Measurements from ENCODE around the gene TAS2R38. TPM values are rescaled to one million over a fixed set of nuclear protein-coding genes. Genes with fewer than 3 reads are reported as not detected.

The TAS2R38 gene
- total RNA-seq, 1 donor from 2014 or later: not detected

- H3K4me3 Mint-ChIP-seq (ENCODE audit: unreplicated experiment): no peak overlapping the region
- DNase-seq (ENCODE audit: extremely low spot score, unreplicated experiment): no peak
- H3K36me3 Mint-ChIP-seq (ENCODE audit: unreplicated experiment): no peaks in the 10 kb centered on the region
- no peak for TF ChIP-seq CTCF (IDR thresholded peaks at IDR 0.05)
- H3K9me3 Mint-ChIP-seq (ENCODE audit: unreplicated experiment): no peaks in the 10 kb centered on the region
- no peaks in the 10 kb centered on the region for H3K27me3 Mint-ChIP-seq (ENCODE audit: unreplicated experiment)
- H3K4me1 Mint-ChIP-seq (ENCODE audit: unreplicated experiment): no peaks in the 10 kb centered on the region
- no peak overlapping the region for H3K27ac Mint-ChIP-seq (ENCODE audit: unreplicated experiment)
Observed at GRCh38 chr7:142009187-142009586, 35.6 kb upstream of the TAS2R38 start.

- Mint-ChIP-seq H3K27ac (ENCODE audit: unreplicated experiment) (no peak overlapping the region), H3K4me3 (ENCODE audit: unreplicated experiment) (no peak overlapping the region)
- no peak for DNase-seq (ENCODE audit: extremely low spot score, unreplicated experiment)
Observed at GRCh38 chr7:142006577-142006976, 33.0 kb upstream of the TAS2R38 start.

DNA sequence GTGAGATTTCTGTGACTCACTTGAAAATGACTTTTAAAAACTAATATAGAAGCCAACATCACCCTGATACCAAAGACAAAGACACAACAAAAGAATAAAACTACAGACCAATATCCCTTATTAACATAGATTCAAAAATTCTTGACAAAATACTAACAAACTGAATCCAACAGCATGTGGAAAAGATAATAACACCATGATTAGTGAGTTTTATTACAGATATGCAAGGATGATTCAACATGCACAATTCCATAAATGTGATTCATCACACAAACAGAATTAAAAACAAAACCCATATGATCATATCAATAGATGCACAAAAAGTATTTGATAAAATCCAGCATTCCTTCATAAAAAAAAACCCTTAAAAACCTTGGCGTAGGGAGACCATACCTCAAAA lies 28.6 kb upstream of the TAS2R38 start:
- Mint-ChIP-seq H3K27ac (ENCODE audit: unreplicated experiment) (no peak overlapping the region), H3K27me3 (ENCODE audit: unreplicated experiment) (no peaks in the 10 kb centered on the region), H3K4me3 (ENCODE audit: unreplicated experiment) (no peak overlapping the region), H3K36me3 (ENCODE audit: unreplicated experiment) (no peaks in the 10 kb centered on the region), H3K4me1 (ENCODE audit: unreplicated experiment) (no peaks in the 10 kb centered on the region), H3K9me3 (ENCODE audit: unreplicated experiment) (peaks cover 4% of the 10 kb centered on the region)
- no peak for DNase-seq (ENCODE audit: extremely low spot score, unreplicated experiment)
- TF ChIP-seq CTCF (IDR thresholded peaks at IDR 0.05): no peak

More at GRCh38 chr7:142006577-142006976, 33.0 kb upstream of the TAS2R38 start:
- no peak for TF ChIP-seq CTCF (IDR thresholded peaks at IDR 0.05)
- Mint-ChIP-seq H3K9me3 (ENCODE audit: unreplicated experiment) (peaks cover 4% of the 10 kb centered on the region), H3K36me3 (ENCODE audit: unreplicated experiment) (no peaks in the 10 kb centered on the region), H3K4me1 (ENCODE audit: unreplicated experiment) (no peaks in the 10 kb centered on the region), H3K27me3 (ENCODE audit: unreplicated experiment) (no peaks in the 10 kb centered on the region)

- Mint-ChIP-seq H3K27ac (ENCODE audit: unreplicated experiment) (no peak overlapping the region), H3K27me3 (ENCODE audit: unreplicated experiment) (no peaks in the 10 kb centered on the region), H3K9me3 (ENCODE audit: unreplicated experiment) (peaks cover 4% of the 10 kb centered on the region), H3K36me3 (ENCODE audit: unreplicated experiment) (no peaks in the 10 kb centered on the region), H3K4me3 (ENCODE audit: unreplicated experiment) (no peak overlapping the region), H3K4me1 (ENCODE audit: unreplicated experiment) (no peaks in the 10 kb centered on the region)
- no peak for DNase-seq (ENCODE audit: extremely low spot score, unreplicated experiment)
- TF ChIP-seq CTCF (IDR thresholded peaks at IDR 0.05): no peak
Observed at GRCh38 chr7:142001163-142001874, 27.7 kb upstream of the TAS2R38 start.

- Mint-ChIP-seq H3K4me3 (ENCODE audit: unreplicated experiment) (no peak overlapping the region), H3K27me3 (ENCODE audit: unreplicated experiment) (no peaks in the 10 kb centered on the region), H3K9me3 (ENCODE audit: unreplicated experiment) (peaks cover 4% of the 10 kb centered on the region), H3K27ac (ENCODE audit: unreplicated experiment) (no peak overlapping the region), H3K36me3 (ENCODE audit: unreplicated experiment) (no peaks in the 10 kb centered on the region), H3K4me1 (ENCODE audit: unreplicated experiment) (no peaks in the 10 kb centered on the region)
- TF ChIP-seq CTCF (IDR thresholded peaks at IDR 0.05): no peak
- no peak for DNase-seq (ENCODE audit: extremely low spot score, unreplicated experiment)
Observed at GRCh38 chr7:142000244-142000643, 26.7 kb upstream of the TAS2R38 start.

Data from osteocyte (in vitro differentiated cells).